ENCODE results near the gene EGFLAM. TPM values are rescaled to one million over a fixed set of nuclear protein-coding genes. Genes with fewer than 3 reads are reported as not detected.

The EGFLAM gene
- total and polyA plus RNA-seq, 9 of the 15 experiments (the other 6 are each of a cell fraction or from before 2014, with no cell fraction given), result 0.09 to 2.5 (median 1.0) TPM

DNA sequence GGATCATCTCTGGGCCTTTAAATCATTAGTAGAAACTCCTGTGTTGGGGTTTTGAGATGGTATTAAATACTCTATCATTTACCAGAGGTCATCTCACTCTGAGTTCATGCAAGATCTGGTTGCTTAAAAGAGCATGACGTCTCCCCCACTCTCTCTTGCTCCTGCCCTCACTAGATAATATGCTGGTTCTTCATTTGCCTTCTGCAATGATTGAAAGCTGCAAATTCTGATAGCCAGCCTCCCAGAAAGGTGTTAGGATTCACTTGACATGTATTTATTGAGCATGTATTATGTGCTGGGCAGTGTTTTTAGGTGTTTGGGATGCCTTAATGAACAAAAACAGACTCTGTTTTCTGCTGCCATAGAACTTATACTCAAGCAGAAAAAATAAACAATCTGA, 41.2 kb downstream of the EGFLAM start (continued):
- TF ChIP-seq, protein P1, sequence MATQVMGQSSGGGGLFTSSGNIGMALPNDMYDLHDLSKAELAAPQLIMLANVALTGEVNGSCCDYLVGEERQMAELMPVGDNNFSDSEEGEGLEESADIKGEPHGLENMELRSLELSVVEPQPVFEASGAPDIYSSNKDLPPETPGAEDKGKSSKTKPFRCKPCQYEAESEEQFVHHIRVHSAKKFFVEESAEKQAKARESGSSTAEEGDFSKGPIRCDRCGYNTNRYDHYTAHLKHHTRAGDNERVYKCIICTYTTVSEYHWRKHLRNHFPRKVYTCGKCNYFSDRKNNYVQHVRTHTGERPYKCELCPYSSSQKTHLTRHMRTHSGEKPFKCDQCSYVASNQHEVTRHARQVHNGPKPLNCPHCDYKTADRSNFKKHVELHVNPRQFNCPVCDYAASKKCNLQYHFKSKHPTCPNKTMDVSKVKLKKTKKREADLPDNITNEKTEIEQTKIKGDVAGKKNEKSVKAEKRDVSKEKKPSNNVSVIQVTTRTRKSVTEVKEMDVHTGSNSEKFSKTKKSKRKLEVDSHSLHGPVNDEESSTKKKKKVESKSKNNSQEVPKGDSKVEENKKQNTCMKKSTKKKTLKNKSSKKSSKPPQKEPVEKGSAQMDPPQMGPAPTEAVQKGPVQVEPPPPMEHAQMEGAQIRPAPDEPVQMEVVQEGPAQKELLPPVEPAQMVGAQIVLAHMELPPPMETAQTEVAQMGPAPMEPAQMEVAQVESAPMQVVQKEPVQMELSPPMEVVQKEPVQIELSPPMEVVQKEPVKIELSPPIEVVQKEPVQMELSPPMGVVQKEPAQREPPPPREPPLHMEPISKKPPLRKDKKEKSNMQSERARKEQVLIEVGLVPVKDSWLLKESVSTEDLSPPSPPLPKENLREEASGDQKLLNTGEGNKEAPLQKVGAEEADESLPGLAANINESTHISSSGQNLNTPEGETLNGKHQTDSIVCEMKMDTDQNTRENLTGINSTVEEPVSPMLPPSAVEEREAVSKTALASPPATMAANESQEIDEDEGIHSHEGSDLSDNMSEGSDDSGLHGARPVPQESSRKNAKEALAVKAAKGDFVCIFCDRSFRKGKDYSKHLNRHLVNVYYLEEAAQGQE (IDR thresholded peaks at IDR 0.05; ENCODE audit: borderline replicate concordance), result no peak
- TF ChIP-seq, protein P1 (CRISPR knock-in tag; IDR thresholded peaks at IDR 0.05; ENCODE audit: low read depth), result no peak
- TF ChIP-seq EHMT2 (IDR thresholded peaks at IDR 0.05) (no peak), TEAD4 (IDR thresholded peaks at IDR 0.05; ENCODE audit: low read length) (0 out of 2 replicates have a peak, but pooled peaks have one; percentile 31), TEAD4 (CRISPR knock-in tag; IDR thresholded peaks at IDR 0.05; ENCODE audit: borderline replicate concordance) (no peak), NCOR1 (IDR thresholded peaks at IDR 0.05) (0 out of 2 replicates have a peak, but pooled peaks have one; percentile 35), TAL1 (IDR thresholded peaks at IDR 0.05) (peak; percentile 33; the same call in 1 of the 2 replicates), TEAD2 (tag; IDR thresholded peaks at IDR 0.05) (no peak), NR2C2 (CRISPR knock-in tag; IDR thresholded peaks at IDR 0.05) (no peak), NR2C2 (tag; IDR thresholded peaks at IDR 0.05) (no peak)
- TF ChIP-seq, protein P2, sequence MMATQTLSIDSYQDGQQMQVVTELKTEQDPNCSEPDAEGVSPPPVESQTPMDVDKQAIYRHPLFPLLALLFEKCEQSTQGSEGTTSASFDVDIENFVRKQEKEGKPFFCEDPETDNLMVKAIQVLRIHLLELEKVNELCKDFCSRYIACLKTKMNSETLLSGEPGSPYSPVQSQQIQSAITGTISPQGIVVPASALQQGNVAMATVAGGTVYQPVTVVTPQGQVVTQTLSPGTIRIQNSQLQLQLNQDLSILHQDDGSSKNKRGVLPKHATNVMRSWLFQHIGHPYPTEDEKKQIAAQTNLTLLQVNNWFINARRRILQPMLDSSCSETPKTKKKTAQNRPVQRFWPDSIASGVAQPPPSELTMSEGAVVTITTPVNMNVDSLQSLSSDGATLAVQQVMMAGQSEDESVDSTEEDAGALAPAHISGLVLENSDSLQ (IDR thresholded peaks at IDR 0.05), result peak; percentile 62; the same call in 1 of the 2 replicates
- TF ChIP-seq, protein P3, sequence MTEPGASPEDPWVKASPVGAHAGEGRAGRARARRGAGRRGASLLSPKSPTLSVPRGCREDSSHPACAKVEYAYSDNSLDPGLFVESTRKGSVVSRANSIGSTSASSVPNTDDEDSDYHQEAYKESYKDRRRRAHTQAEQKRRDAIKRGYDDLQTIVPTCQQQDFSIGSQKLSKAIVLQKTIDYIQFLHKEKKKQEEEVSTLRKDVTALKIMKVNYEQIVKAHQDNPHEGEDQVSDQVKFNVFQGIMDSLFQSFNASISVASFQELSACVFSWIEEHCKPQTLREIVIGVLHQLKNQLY (CRISPR knock-in tag; conservative IDR thresholded peaks at IDR 0.05), result no peak

Data from K562 (cell line).